ENCODE results near the gene MTHFD1L.
"Not testable (repeated sequence)": the region's sequence is repeated elsewhere in the genome, so short reads cannot be mapped to it uniquely, and the experiment has no call there.

The MTHFD1L gene

GRCh38 chr6:150865406-150866146, at the start of gene MTHFD1L:
Gene MTHFD1L, plus strand, starts transcription at chr6:150865702. Its CDS starts 121 bp downstream, at chr6:150865823.
- peak within 1 kb of the TSS; percentile 94 for H3K27ac Mint-ChIP-seq
- H3K4me3 Mint-ChIP-seq: peak within 1 kb of the TSS; percentile 93
- H3K36me3 Mint-ChIP-seq (ENCODE audit: low read depth): peaks cover 20% of the 10 kb centered on the region
- H3K9me3 Mint-ChIP-seq: no peaks in the 10 kb centered on the region
- peaks cover 34% of the 10 kb centered on the region for H3K4me1 Mint-ChIP-seq (ENCODE audit: low read depth)
- peaks cover 23% of the 10 kb centered on the region for H3K27me3 Mint-ChIP-seq

GRCh38 chr6:150816554-150816953, 48.9 kb upstream of the MTHFD1L start:
- not testable (repeated sequence) for H3K9me3 Mint-ChIP-seq; H3K36me3 Mint-ChIP-seq (ENCODE audit: low read depth); H3K4me3 Mint-ChIP-seq; H3K27ac Mint-ChIP-seq
- Mint-ChIP-seq H3K4me1 (ENCODE audit: low read depth) (peaks cover 30% of the 10 kb centered on the region), H3K27me3 (peaks cover 20% of the 10 kb centered on the region)

DNA sequence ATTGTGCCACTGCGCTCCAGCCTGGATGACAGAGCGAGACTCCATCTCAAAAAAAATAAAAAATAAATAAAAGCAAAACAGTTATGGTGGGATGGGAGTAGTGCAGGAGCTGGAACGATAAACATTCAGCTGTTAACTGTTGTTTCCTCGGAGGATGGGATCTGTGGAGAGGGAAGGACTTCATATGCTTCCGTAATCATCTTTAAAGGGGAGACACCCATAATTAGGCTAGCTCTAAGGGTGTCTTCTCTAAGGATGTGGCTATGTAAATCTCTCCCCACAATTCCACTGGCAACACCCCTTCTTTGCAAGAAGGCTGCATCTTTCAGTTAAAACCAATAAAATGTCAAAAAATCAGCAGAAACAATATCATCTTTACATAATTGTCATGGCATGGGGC, 42.6 kb upstream of the MTHFD1L start:
- H3K27ac Mint-ChIP-seq: no peak overlapping the region
- no peaks in the 10 kb centered on the region for H3K9me3 Mint-ChIP-seq
- H3K4me1 Mint-ChIP-seq (ENCODE audit: low read depth): no peaks in the 10 kb centered on the region
- peaks cover 7% of the 10 kb centered on the region for H3K27me3 Mint-ChIP-seq
- no peak overlapping the region for H3K4me3 Mint-ChIP-seq
- peaks cover 5% of the 10 kb centered on the region for H3K36me3 Mint-ChIP-seq (ENCODE audit: low read depth)

DNA sequence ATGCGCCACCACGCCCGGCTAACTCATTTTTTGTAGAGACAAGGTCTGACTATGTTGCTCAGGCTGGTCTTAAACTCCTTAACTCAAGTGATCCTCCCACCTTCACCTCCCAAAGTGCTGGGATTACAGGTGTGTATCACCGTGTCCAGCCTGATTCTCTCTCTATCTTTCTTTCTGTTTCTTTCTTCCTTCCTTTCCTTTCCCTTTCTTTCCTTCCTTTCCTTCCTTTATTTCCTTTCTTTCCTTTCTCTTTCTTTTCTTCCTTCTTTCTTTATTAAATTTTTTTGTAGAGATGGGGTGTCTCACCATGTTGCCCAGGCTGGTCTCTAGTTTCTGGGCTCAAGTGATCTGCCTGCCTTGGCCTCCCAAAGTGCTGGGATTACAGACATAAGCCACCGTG, 38.7 kb upstream of the MTHFD1L start:
- H3K27me3 Mint-ChIP-seq: no peaks in the 10 kb centered on the region
- H3K27ac Mint-ChIP-seq: no peak overlapping the region
- no peaks in the 10 kb centered on the region for H3K4me1 Mint-ChIP-seq (ENCODE audit: low read depth)
- H3K4me3 Mint-ChIP-seq: no peak overlapping the region
- peaks cover 6% of the 10 kb centered on the region for H3K36me3 Mint-ChIP-seq (ENCODE audit: low read depth)
- H3K9me3 Mint-ChIP-seq: no peaks in the 10 kb centered on the region

DNA sequence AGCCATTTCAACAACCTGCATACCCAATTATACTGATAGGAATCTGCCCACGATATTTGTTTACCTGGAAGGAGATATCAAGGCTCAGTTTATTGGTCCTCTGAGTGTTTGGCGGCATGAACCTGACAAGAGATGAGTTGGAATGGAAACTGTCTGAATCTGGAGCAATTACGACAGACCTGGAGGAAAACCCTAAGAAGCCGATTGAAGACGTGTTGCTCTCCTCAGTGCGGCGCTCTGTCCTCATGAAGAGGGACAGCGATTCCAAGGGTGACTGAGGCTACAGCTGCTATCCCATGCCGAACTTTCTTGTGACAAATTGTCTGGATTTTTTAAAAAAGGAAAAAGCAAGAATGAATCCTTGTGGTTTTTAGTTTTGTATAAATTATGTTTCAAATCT, 37.4 kb upstream of the MTHFD1L start:
- not testable (repeated sequence) for H3K4me1 Mint-ChIP-seq (ENCODE audit: low read depth); H3K4me3 Mint-ChIP-seq; H3K27me3 Mint-ChIP-seq; H3K36me3 Mint-ChIP-seq (ENCODE audit: low read depth); H3K27ac Mint-ChIP-seq; H3K9me3 Mint-ChIP-seq

DNA sequence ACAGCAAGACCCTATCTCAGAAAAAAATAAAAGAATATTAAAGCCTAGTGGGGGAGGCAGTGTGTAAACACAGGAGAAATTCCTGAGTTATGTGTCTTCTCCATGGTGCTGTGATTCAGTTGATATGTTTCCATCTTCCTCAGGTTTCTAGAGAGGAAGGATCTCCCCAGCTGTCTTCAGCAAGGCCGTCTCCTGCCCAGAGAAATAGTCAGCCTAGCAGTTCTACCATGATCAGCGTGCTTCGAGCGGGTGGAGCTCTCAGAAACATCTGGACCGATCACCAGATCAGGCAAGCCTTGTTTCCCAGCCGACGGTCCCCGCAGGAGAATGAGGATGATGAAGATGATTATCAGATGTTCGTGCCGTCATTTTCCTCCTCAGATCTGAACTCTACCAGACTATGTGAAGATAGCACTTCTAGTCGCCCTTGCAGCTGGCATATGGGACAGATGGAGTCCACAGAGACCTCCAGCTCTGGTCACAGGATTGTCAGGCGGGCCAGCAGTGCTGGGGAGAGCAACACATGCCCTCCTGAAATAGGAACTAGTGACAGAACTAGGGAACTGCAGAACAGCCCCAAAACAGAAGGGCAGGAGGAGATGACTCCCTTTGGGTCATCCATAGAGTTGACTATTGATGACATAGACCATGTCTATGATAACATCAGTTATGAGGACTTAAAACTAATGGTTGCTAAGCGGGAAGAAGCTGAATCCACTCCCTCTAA, 34.9 kb upstream of the MTHFD1L start:
- Mint-ChIP-seq H3K4me1 (ENCODE audit: low read depth) (no peaks in the 10 kb centered on the region), H3K27me3 (no peaks in the 10 kb centered on the region), H3K36me3 (ENCODE audit: low read depth) (peaks cover 6% of the 10 kb centered on the region), H3K4me3 (no peak overlapping the region), H3K9me3 (no peaks in the 10 kb centered on the region), H3K27ac (no peak overlapping the region)

DNA sequence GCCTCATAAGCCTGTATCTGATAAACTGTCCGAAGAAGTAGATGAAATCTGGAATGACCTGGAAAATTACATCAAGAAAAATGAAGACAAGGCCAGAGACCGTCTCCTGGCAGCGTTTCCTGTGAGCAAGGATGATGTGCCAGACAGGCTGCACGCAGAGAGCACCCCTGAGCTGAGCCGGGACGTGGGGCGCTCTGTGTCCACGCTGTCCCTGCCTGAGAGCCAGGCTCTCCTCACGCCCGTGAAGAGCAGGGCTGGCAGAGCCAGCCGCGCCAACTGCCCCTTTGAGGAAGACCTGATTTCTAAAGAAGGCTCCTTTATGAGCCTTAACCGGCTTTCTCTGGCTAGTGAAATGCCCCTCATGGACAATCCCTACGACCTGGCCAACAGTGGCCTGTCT, 33.9 kb upstream of the MTHFD1L start:
- Mint-ChIP-seq H3K27ac (no peak overlapping the region), H3K4me1 (ENCODE audit: low read depth) (no peaks in the 10 kb centered on the region), H3K27me3 (no peaks in the 10 kb centered on the region), H3K36me3 (ENCODE audit: low read depth) (peaks cover 6% of the 10 kb centered on the region), H3K4me3 (no peak overlapping the region), H3K9me3 (no peaks in the 10 kb centered on the region)

DNA sequence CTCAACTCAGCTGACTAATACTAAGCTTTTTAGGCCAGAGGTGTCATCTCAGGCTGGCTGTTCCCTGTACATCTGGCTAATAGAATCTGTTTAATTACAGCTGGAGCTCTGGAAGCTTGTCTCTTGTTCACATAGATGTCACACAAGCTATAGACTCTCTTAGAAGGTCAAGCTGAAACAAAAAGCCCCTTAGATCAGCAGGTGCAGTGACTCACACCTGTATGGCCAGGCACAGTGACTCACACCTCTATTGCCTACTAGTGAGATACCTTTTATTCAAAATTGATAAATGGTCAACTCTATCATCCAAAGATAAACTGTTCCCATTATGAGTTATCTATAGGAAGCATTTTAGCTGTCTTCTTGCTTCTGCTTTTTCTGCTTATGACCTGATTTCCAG, 29.9 kb upstream of the MTHFD1L start:
- Mint-ChIP-seq H3K27ac (no peak overlapping the region), H3K36me3 (ENCODE audit: low read depth) (no peaks in the 10 kb centered on the region), H3K4me3 (no peak overlapping the region), H3K27me3 (no peaks in the 10 kb centered on the region), H3K9me3 (no peaks in the 10 kb centered on the region), H3K4me1 (ENCODE audit: low read depth) (no peaks in the 10 kb centered on the region)

GRCh38 chr6:150840185-150840584, 25.3 kb upstream of the MTHFD1L start:
- H3K9me3 Mint-ChIP-seq: no peaks in the 10 kb centered on the region
- no peaks in the 10 kb centered on the region for H3K36me3 Mint-ChIP-seq (ENCODE audit: low read depth)
- no peak overlapping the region for H3K27ac Mint-ChIP-seq
- H3K4me3 Mint-ChIP-seq: no peak overlapping the region
- H3K4me1 Mint-ChIP-seq (ENCODE audit: low read depth): no peaks in the 10 kb centered on the region
- no peaks in the 10 kb centered on the region for H3K27me3 Mint-ChIP-seq

- Mint-ChIP-seq H3K4me1 (ENCODE audit: low read depth) (no peaks in the 10 kb centered on the region), H3K27ac (no peak overlapping the region), H3K27me3 (peaks cover under 1% of the 10 kb centered on the region), H3K9me3 (no peaks in the 10 kb centered on the region), H3K4me3 (no peak overlapping the region), H3K36me3 (ENCODE audit: low read depth) (no peaks in the 10 kb centered on the region)
Observed at GRCh38 chr6:150841189-150841588, 24.3 kb upstream of the MTHFD1L start.

GRCh38 chr6:150841697-150842096, 23.8 kb upstream of the MTHFD1L start:
- no peak overlapping the region for H3K27ac Mint-ChIP-seq
- no peak overlapping the region for H3K4me3 Mint-ChIP-seq
- no peaks in the 10 kb centered on the region for H3K4me1 Mint-ChIP-seq (ENCODE audit: low read depth)
- peaks cover 3% of the 10 kb centered on the region for H3K27me3 Mint-ChIP-seq
- no peaks in the 10 kb centered on the region for H3K36me3 Mint-ChIP-seq (ENCODE audit: low read depth)
- no peaks in the 10 kb centered on the region for H3K9me3 Mint-ChIP-seq

DNA sequence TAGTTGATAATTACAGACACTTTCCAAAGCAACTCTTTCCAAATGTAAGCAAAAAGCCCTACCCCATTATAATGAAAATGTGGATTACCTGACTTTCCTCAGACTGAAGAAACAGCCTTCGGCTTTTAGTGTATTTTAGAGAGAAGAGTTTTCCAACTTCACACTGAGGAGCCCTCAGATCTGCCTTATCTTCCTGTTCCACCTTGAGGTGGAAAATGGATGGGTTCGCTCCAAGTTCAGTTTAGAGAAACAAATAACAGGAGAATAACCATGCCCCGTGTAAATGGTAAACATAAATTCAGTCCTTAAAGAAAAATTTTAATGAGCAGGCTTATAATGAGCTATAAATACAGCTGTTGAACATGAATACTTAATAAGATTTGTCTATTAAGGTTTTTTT, 21.1 kb upstream of the MTHFD1L start:
- Mint-ChIP-seq H3K27me3 (peaks cover 7% of the 10 kb centered on the region), H3K9me3 (no peaks in the 10 kb centered on the region), H3K27ac (no peak overlapping the region), H3K4me1 (ENCODE audit: low read depth) (no peaks in the 10 kb centered on the region), H3K4me3 (no peak overlapping the region), H3K36me3 (ENCODE audit: low read depth) (no peaks in the 10 kb centered on the region)

DNA sequence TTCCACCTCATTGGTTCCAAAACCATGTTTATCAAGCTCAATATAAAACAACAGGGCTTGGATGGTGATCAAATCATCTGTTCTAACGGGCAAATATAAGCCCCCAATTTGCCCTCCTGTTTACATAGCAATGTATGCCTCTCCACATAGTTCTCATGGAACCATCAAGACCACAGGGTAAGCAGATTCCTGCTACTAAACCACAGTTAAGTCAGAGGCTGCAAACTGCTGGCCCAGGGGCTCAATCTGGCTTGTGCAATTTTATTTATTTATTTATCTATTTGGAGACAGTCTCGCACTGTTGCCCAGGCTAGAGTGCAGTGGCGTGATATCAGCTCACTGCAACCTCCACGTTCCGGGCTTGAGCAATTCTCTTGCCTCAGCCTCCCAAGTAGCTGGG, 18.9 kb upstream of the MTHFD1L start:
- no peaks in the 10 kb centered on the region for H3K4me1 Mint-ChIP-seq (ENCODE audit: low read depth)
- H3K9me3 Mint-ChIP-seq: no peaks in the 10 kb centered on the region
- H3K36me3 Mint-ChIP-seq (ENCODE audit: low read depth): no peaks in the 10 kb centered on the region
- H3K4me3 Mint-ChIP-seq: no peak overlapping the region
- H3K27ac Mint-ChIP-seq: no peak overlapping the region
- H3K27me3 Mint-ChIP-seq: peaks cover 7% of the 10 kb centered on the region

DNA sequence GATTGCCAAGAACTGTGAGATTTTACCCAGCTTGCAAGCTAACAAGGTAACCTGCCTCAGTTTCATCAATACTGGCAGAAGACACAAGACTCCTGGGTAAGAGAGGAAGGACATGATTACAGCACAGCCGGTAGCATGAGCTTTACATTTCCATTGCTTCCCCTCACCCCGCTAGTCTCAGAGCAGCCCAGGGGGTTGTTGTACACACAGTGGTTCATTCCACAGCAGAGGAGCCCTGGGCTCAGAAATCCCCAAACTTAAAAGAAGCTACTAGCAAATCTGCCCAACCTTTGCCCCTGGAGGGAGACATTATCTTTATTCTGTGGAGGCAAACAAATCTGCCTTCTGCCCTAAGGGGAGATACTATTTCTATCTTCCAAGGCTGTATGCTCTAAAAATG, 17.1 kb upstream of the MTHFD1L start:
- Mint-ChIP-seq H3K27me3 (peaks cover 7% of the 10 kb centered on the region), H3K36me3 (ENCODE audit: low read depth) (no peaks in the 10 kb centered on the region), H3K4me3 (no peak overlapping the region), H3K9me3 (no peaks in the 10 kb centered on the region), H3K4me1 (ENCODE audit: low read depth) (no peaks in the 10 kb centered on the region), H3K27ac (no peak overlapping the region)

DNA sequence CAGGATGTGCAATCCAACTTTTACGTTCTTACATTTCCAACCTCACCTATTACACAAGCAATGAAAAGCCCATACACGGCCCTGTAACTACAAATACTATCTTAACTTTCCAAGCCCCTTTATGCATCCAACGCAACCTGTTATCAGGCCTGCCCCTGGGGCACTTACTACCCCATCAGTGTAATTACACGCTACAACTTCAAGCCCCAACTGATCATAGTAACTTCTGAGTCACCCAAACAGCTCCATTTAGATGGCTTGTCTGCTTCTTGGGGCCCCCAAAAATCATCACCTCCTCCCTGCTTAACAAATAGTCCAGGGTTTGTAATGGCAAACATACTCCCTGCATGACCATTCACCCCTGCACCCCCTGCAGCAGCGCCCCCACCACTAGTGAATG, 11.1 kb upstream of the MTHFD1L start:
- H3K36me3 Mint-ChIP-seq (ENCODE audit: low read depth); H3K9me3 Mint-ChIP-seq; H3K4me3 Mint-ChIP-seq; H3K27me3 Mint-ChIP-seq; H3K27ac Mint-ChIP-seq; H3K4me1 Mint-ChIP-seq (ENCODE audit: low read depth): not testable (repeated sequence)

DNA sequence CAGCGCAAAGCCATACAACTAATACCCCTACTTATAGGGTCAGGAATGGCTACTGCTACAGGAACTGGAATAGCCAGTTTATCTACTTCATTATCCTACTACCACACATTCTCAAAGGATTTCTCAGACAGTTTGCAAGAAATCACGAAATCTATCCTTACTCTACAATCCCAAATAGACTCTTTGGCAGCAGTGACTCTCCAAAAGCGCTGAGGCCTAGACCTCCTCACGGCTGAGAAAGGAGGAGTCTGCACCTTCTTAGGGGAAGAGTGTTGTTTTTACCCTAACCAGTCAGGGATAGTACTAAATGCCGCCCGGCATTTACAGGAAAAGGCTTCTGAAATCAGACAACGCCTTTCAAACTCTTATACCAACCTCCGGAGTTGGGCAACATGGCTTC, 10.3 kb upstream of the MTHFD1L start:
- H3K27me3 Mint-ChIP-seq; H3K27ac Mint-ChIP-seq; H3K9me3 Mint-ChIP-seq; H3K36me3 Mint-ChIP-seq (ENCODE audit: low read depth); H3K4me3 Mint-ChIP-seq; H3K4me1 Mint-ChIP-seq (ENCODE audit: low read depth): not testable (repeated sequence)
